GM10266 (cell line): ENCODE results near the gene GLE1.

ENCODE experiments used
- DNase-seq: peaks from one replicate; pipeline ENCODE4 v3.0.0; 2012; ENCODE audit errors: extremely low spot score
- TF ChIP-seq, protein P1 (sequence below): IDR thresholded peaks from 2 replicates; pipeline ENCODE4 v1.5.1; 2012; ENCODE audit warnings: mild to moderate bottlenecking, low read depth; ENCODE audit not compliant: control insufficient read depth, insufficient read depth; ENCODE audit errors: missing control alignments

Gene GLE1, protein sequence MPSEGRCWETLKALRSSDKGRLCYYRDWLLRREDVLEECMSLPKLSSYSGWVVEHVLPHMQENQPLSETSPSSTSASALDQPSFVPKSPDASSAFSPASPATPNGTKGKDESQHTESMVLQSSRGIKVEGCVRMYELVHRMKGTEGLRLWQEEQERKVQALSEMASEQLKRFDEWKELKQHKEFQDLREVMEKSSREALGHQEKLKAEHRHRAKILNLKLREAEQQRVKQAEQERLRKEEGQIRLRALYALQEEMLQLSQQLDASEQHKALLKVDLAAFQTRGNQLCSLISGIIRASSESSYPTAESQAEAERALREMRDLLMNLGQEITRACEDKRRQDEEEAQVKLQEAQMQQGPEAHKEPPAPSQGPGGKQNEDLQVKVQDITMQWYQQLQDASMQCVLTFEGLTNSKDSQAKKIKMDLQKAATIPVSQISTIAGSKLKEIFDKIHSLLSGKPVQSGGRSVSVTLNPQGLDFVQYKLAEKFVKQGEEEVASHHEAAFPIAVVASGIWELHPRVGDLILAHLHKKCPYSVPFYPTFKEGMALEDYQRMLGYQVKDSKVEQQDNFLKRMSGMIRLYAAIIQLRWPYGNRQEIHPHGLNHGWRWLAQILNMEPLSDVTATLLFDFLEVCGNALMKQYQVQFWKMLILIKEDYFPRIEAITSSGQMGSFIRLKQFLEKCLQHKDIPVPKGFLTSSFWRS

DNA sequence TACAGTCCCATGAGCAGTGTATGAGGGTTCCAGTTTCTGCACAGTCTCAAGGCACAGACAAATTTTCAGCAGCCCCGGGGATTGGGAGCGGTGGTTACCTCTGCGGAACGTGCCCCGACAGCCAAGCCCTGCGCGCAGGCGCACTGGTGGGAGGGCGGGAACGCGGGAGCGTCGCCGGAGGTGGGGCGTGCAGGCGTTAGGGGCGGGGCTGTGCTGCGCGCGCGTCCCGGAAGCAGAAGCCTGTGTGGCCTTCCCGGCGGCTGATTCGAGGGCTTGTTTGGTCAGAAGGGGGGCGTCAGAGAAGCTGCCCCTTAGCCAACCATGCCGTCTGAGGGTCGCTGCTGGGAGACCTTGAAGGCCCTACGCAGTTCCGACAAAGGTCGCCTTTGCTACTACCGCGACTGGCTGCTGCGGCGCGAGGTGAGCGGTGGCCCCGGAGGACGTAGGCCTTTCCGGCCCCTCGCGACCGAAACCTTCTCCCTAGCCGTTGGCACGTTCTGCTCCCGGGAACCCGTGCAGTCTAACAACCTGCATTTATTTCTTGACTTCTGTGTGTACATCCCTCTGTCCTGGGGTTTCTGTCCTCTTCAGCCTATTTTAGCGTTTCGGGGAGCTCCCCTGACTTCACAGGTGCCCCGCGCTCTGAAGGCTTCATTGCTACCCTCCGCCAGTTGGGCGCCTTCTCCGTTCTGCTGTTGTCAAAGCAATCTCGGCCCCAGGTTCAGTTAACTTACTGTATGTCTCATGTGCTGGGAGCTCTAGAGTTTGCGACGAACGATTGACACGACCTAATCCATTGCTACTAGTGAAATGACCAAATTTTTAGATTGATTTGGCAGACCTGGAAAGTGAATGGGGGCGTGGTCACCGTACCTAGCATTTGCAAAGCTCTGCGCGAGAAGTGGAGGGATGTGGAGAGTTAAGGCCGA, at the start of gene GLE1:
GLE1 (plus strand) TSS at position 235 of the 929 bp plus-strand sequence; CDS start at position 322, 87 bp downstream.
- peak; percentile 98 for DNase-seq
- TF ChIP-seq, protein P1, sequence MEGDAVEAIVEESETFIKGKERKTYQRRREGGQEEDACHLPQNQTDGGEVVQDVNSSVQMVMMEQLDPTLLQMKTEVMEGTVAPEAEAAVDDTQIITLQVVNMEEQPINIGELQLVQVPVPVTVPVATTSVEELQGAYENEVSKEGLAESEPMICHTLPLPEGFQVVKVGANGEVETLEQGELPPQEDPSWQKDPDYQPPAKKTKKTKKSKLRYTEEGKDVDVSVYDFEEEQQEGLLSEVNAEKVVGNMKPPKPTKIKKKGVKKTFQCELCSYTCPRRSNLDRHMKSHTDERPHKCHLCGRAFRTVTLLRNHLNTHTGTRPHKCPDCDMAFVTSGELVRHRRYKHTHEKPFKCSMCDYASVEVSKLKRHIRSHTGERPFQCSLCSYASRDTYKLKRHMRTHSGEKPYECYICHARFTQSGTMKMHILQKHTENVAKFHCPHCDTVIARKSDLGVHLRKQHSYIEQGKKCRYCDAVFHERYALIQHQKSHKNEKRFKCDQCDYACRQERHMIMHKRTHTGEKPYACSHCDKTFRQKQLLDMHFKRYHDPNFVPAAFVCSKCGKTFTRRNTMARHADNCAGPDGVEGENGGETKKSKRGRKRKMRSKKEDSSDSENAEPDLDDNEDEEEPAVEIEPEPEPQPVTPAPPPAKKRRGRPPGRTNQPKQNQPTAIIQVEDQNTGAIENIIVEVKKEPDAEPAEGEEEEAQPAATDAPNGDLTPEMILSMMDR: no peak

DNA sequence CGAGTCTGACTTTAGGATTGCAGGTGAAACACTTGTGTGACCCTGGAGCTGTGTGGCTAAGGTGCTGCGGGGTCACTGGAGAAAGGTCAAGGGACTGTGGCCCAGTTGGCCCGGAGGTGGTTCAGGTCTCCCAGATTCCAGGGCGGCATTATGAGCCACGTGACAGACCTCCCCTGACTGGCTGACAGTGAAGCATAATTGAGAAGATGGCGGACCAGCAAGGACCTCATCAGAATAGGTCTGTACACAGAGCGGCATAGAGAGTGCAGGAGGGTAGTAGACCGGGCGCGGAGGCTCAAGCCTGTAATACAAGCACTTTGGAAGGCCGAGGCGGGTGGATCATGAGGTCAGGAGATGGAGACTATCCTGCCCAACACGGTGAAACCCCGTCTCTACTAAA, 49.5 kb upstream of the GLE1 start:
- TF ChIP-seq, protein P1: no peak
- no peak for DNase-seq

DNA sequence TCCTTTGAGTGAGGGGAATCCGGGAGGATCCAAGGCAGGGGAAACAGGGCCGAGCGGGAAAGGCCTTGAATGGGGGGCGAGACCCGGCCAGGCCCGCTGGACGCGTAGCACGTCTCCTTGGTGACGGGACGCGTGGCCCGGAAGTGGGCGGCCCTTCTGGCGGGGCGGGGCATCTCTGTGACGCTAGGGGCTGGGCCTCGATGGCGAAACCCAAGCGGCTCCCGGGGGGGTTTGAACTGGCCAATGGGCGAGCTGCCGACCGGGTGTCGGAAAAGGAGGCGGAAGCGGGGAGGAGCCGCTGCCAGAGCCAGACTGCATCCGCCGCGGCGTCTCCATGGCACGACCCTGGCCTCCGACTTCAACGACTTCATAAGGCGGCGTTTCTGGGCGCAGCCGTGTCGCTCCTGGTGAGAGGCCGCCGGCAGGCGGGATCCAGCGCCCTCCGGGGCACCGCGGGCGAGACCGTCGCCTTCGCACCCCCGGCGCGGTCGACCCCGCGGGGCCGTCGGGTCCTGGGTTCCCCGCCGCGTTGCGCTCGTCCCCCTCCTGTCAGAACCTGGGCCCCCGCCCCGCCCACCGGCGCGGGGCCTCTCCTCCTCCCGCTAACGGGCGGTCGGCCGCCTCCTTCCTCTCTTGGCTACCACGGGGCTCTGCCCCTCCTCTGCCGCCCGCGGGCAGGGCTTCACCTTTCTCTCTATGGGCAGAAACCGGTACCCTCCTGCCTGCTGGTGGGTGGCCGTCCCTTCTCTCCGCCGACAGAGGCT, 48.5 kb upstream of the GLE1 start, which contains the start of gene ODF2:
ODF2 (plus strand) TSS at position 158 of the 764 bp plus-strand sequence; CDS start at position 244, 86 bp downstream.
- DNase-seq: peak; percentile 99
- TF ChIP-seq, protein P1: no peak

DNA sequence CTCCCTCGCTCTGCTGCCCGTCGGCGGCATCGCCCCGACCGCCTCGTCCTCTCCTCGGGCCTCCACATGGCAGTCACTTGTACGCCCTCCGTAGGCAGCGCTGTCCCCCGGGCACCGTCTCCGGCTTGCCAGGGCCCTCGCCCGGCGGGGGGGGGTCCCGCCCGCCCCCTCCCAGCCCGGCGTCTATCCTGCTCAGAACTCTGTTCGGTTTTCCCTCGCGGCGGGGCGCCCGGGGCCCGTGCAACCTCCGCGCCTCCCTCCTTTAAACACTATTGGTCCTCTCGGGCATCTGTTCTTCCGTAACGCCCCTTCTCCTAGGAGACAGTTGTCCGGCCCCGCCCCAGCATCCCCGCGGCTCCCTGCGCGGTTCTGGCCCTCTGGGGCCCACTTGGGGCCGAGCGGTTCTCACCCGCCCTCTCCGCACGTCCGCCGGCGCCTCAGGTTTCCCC, 47.9 kb upstream of the GLE1 start:
- peak; percentile 93 for DNase-seq
- TF ChIP-seq, protein P1: peak; percentile 9

DNA sequence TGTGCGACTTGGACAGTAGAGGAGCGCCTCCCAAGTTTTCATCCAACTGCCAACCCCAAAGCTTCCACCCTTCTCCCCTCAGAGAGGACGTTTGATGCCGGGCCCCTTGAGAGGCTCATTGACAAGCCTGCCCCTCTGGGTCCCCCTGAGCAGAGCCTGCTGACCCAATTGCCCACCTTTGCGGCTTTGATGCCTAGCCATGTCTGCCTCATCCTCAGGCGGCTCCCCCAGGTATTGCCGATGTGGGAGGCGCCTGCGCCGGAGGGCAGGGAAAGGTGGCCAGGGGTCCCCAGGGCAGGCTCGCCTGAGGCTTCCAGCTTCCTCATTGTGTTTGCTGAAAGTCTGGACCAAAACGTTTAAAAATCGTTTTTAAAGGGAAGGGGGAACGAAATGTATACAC, 47.3 kb upstream of the GLE1 start:
- TF ChIP-seq, protein P1: no peak
- no peak for DNase-seq

DNA sequence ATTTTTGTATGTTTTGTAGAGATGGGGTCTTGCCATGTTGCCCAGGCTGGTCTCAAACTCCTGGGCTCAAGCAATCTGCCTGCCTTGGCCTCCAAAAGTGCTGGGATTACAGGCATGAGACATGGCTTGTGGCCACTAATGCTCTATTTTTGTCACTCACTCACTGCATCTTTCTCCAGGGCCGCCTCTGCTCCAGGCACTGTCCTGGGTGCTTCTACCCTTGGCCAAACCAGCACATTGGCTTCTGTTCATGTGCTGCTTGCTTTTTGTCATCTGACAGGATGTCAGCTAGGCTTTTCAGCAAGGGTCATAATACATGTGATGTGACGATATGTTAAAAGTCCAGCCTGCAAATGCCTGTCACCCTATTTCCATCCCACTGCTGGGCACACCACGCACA, 45.5 kb upstream of the GLE1 start:
- DNase-seq: no peak
- TF ChIP-seq, protein P1: no peak
